C1 segment of cervical spinal cord (tissue), 14 donors: ENCODE data around the gene ZNF470.

ENCODE experiments used
- DNase-seq, 14 donors: peaks; one replicate each; lab custom pipeline; 2025; lab: John Stamatoyannopoulos, UW

Gene ZNF470

DNA sequence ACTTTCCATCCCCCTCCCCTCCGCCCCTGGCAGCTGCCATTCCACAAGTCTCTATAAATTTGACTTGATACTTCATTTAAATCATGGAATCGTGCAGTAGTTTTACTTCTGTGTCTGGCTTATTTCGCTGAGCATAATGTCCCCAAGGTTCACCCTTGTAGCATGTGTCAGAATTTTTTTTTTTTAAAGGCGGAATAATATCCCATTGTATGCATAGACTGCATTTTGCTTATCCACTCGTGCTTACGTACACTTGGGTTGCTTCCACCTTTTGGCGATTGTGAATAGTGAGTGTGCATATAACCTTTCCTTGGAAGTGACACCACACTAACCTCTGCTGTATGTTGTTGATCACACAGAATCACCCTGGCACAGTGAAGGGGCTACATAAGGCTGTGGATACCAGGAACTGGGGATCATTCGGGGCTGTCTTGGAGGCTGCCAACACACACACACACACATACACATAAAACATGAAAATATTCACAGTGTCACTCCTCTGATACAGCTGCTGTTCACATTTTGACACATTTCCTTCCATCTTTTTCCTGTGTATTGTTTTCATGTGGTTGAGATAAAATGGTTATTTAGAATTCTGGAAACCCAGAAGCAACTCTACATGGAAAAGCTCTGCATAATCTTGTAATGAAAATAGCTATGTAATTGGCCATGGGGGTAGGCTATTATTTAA, 41.2 kb downstream of the ZNF470 start:
- DNase-seq: no peak

DNA sequence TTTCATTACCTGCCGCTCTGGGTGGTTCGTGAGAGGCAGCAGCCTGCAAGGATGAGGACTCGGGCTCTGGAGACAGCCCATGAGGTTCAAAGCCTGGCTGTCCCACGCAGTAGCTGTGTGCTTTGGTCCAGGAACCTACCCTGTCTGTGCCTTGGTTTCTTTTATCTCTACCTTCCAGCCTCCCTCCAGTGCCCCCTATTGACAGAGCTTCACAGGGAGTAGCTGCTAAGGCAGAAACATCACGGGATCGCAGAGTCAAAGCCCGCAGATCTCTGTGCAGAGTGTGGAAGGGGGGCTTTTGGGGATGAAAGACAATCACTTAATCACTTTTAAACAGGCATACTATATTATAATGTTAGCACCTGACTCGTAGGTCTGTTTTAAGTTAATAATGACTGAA, 44.0 kb downstream of the ZNF470 start:
- no peak for DNase-seq

DNA sequence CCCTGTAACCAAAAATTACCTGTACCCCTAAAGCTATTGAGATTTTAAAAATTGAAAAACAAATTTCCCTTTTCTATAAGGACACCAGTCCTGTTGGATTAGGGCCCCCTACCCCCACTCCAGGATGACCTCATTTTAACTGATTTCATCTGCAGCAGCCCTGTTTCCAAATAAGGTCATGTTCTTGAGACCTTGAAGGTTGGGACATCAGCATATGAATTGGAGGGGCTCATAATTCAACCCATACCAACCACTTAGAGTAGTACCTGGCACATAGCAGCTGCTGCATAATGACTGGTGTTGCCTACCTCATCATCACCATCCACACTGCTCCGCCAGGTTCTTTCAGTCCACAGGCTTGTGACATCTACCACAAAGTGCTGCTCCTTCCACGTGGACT, 45.5 kb downstream of the ZNF470 start:
- no peak for DNase-seq

GRCh38 chr19:56613639-56614038, 46.4 kb downstream of the ZNF470 start:
- DNase-seq: no peak

DNA sequence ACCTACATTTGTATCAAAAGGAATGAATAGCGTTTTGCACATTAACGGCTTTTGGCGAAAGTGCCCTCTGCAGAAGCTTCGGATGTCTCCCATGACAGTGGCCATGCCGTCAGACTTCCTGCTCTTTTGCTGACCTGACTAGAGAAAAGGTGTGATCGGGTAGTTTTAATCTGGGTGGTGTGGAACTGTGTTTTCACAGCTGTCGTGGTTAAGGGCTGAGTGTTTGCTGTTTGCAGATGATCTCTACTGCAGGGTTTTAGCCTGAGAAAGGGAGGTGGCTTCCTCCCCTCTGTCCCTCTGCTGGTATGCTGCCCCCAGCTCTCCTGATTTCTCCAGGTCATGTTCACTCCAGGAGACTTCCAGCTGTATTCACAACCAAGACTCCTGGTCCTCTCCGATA, 50.3 kb downstream of the ZNF470 start:
- DNase-seq: no peak

DNA sequence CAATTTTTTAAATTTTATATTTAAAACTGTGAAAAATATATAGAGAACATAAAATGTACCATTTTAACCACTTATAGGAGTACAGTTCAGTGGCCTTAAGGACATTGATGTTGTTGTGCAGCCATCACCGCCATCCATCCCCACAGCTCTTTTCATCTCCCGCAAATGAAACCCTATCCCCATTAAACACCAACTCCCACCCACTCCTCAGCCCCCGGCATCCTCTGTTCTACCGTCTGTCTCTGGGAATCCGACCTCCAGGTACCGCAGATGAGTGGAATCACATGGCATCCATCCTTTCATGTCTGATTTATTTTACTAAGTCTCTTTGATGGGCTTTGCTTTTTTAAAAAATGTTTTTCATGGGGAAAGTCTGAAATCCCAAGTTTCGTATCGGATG, 51.9 kb downstream of the ZNF470 start:
- no peak for DNase-seq

DNA sequence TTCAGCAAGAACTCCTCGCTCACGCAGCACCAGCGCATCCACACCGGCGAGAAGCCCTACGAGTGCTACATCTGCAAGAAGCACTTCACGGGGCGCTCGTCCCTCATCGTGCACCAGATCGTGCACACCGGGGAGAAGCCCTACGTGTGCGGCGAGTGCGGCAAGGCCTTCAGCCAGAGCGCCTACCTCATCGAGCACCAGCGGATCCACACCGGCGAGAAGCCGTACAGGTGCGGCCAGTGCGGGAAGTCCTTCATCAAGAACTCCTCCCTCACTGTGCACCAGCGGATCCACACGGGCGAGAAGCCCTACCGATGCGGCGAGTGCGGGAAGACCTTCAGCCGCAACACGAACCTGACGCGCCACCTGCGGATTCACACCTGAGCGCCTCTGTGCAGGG, 55.1 kb downstream of the ZNF470 start:
- no peak for DNase-seq

DNA sequence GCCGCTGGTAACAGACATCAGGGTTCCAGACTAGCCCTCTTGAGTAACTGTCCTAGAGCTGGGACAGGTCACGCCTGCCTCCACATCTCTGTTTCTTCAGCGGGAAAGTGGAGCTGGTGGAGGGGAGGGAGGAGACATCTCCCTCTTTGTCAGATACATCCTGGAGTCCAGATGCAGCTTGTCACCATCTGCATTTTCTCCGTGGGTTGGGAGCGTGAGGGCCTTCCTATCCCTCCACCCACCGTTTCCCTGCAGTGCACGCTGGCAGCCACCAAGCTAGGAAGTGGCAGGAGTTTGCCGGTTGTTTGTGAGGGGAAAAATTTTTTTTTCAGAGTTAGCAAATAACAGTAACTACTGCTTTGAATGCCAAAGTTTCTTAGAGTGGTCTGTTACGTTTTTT, 55.7 kb downstream of the ZNF470 start:
- DNase-seq: no peak

- no peak for DNase-seq
Measured at GRCh38 chr19:56625708-56626107, 58.4 kb downstream of the ZNF470 start.

DNA sequence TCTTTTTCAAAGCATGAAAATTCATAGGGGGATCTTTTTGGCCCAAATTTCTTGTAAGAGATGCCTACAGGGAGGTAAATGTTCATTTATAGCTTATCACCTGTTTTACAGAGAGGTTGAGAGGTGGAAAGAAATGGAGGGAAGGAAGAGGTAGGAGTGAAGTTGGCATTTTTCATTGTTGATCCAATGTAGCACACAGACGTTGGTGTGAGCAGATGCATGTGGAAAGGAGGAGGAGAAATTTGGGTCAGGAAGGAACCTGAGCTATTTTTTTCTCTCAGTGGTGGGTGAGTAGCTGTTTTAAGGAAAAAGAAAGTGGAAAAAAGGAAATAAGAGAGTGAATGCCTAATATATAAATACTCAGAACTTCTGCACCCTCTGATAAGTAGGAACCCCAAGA, 65.8 kb downstream of the ZNF470 start:
- DNase-seq: no peak

GRCh38 chr19:56637976-56638555, 70.8 kb downstream of the ZNF470 start:
- peak in 11 of 14 donors; percentile 7 to 68 (median 29) for DNase-seq
